ENCODE data around the gene GNAL. TPM values are rescaled to one million over a fixed set of nuclear protein-coding genes. Genes with fewer than 3 reads are reported as not detected.

The GNAL gene
- total RNA-seq, 4 donors from 2014 or later, result 13.3 to 22.0 (median 19.9) TPM

GRCh38 chr18:11729556-11729955 lies 40.5 kb downstream of the GNAL start:
- no peaks in the 10 kb centered on the region for H3K36me3 ChIP-seq
- no peak for TF ChIP-seq POLR2A (IDR thresholded peaks at IDR 0.05; ENCODE audit: low read depth)
- TF ChIP-seq POLR2AphosphoS5 (IDR thresholded peaks at IDR 0.05), result no peak
- TF ChIP-seq EP300 (IDR thresholded peaks at IDR 0.05), result no peak
- no peak for TF ChIP-seq CTCF (IDR thresholded peaks at IDR 0.05)
- intact Hi-C loops (cut with DNase I), result no loop called here

GRCh38 chr18:11733031-11733430 lies 44.0 kb downstream of the GNAL start:
- intact Hi-C loops (cut with DNase I), result loop anchor here (5.0 to 10.0 kb wide), 4 partner anchors 112 to 504 kb away; no protein-coding TSS in a partner anchor
- Histone ChIP-seq H3K4me3 (peak overlapping the region; percentile 23 to 48 (median 40)), H3K27ac (replicated peaks in 1 of 4) (no peak overlapping the region), H3K36me3 (no peaks in the 10 kb centered on the region), H3K4me1 (peaks cover 0 to 8% (median 7%) of the 10 kb centered on the region in 4 donors), H3K9me3 (no peaks in the 10 kb centered on the region), H3K27me3 (no peaks in the 10 kb centered on the region)
- WGBS, result 14% methylated on average over 16 of the region's 17 CpGs
- peak; percentile 95 for DNase-seq (ENCODE audit: extremely low spot score)
- TF ChIP-seq EP300 (IDR thresholded peaks at IDR 0.05), result no peak
- TF ChIP-seq CTCF (IDR thresholded peaks at IDR 0.05), result peak; percentile 83 to 89 (median 84)
- no peak for TF ChIP-seq POLR2A (IDR thresholded peaks at IDR 0.05; ENCODE audit: low read depth)
- TF ChIP-seq POLR2AphosphoS5 (IDR thresholded peaks at IDR 0.05), result peak in 1 of 2 donors; percentile 27

More at GRCh38 chr18:11729556-11729955, 40.5 kb downstream of the GNAL start:
- no peaks in the 10 kb centered on the region for H3K27me3 ChIP-seq
- H3K4me1 ChIP-seq, result peaks cover 0 to 8% (median 7%) of the 10 kb centered on the region in 4 donors
- H3K9me3 ChIP-seq, result no peaks in the 10 kb centered on the region
- WGBS, result 86% methylated on average over 6 of the region's 6 CpGs
- H3K4me3 ChIP-seq, result no peak overlapping the region
- DNase-seq (ENCODE audit: extremely low spot score), result no peak
- H3K27ac ChIP-seq (replicated peaks in 1 of 4), result no peak overlapping the region

GRCh38 chr18:11736656-11737055 lies 47.6 kb downstream of the GNAL start:
- no peak for TF ChIP-seq CTCF (IDR thresholded peaks at IDR 0.05)
- no peak for TF ChIP-seq EP300 (IDR thresholded peaks at IDR 0.05)
- TF ChIP-seq POLR2AphosphoS5 (IDR thresholded peaks at IDR 0.05), result no peak
- TF ChIP-seq POLR2A (IDR thresholded peaks at IDR 0.05; ENCODE audit: low read depth), result no peak
- 84% methylated on average over 1 of the region's 1 CpG for WGBS
- intact Hi-C loops (cut with DNase I), result loop anchor here (10.0 kb wide), 2 partner anchors 108 to 198 kb away; no protein-coding TSS in a partner anchor
- H3K4me1 ChIP-seq, result peaks cover 0 to 8% (median 7%) of the 10 kb centered on the region in 4 donors
- H3K27me3 ChIP-seq, result no peaks in the 10 kb centered on the region
- H3K27ac ChIP-seq (replicated peaks in 1 of 4), result no peak overlapping the region
- H3K9me3 ChIP-seq, result no peaks in the 10 kb centered on the region
- H3K36me3 ChIP-seq, result no peaks in the 10 kb centered on the region
- H3K4me3 ChIP-seq, result no peak overlapping the region
- no peak for DNase-seq (ENCODE audit: extremely low spot score)

GRCh38 chr18:11739893-11740292 lies 50.8 kb downstream of the GNAL start:
- TF ChIP-seq EP300 (IDR thresholded peaks at IDR 0.05), result no peak
- TF ChIP-seq POLR2A (IDR thresholded peaks at IDR 0.05; ENCODE audit: low read depth), result no peak
- no peak for TF ChIP-seq POLR2AphosphoS5 (IDR thresholded peaks at IDR 0.05)
- no peak for TF ChIP-seq CTCF (IDR thresholded peaks at IDR 0.05)
- intact Hi-C loops (cut with DNase I), result loop anchor here (10.0 kb wide), 2 partner anchors 105 to 195 kb away; no protein-coding TSS in a partner anchor
- WGBS, result 85% methylated on average over 7 of the region's 7 CpGs
- Histone ChIP-seq H3K27me3 (no peaks in the 10 kb centered on the region), H3K36me3 (no peaks in the 10 kb centered on the region), H3K4me3 (no peak overlapping the region), H3K4me1 (no peaks in the 10 kb centered on the region), H3K27ac (replicated peaks in 1 of 4) (no peak overlapping the region), H3K9me3 (no peaks in the 10 kb centered on the region)
- no peak for DNase-seq (ENCODE audit: extremely low spot score)

GRCh38 chr18:11740461-11740860 lies 51.4 kb downstream of the GNAL start:
- WGBS, result 89% methylated on average over 2 of the region's 2 CpGs
- intact Hi-C loops (cut with DNase I), result no loop called here

More at GRCh38 chr18:11740461-11740860, 51.4 kb downstream of the GNAL start:
- Histone ChIP-seq H3K4me3 (no peak overlapping the region), H3K27ac (replicated peaks in 1 of 4) (no peak overlapping the region), H3K27me3 (no peaks in the 10 kb centered on the region), H3K36me3 (no peaks in the 10 kb centered on the region), H3K9me3 (no peaks in the 10 kb centered on the region), H3K4me1 (no peaks in the 10 kb centered on the region)
- TF ChIP-seq CTCF (IDR thresholded peaks at IDR 0.05) (no peak), POLR2AphosphoS5 (IDR thresholded peaks at IDR 0.05) (no peak), EP300 (IDR thresholded peaks at IDR 0.05) (no peak), POLR2A (IDR thresholded peaks at IDR 0.05; ENCODE audit: low read depth) (no peak)
- no peak for DNase-seq (ENCODE audit: extremely low spot score)
